ENCODE data around the gene MMP17. TPM values are rescaled to one million over a fixed set of nuclear protein-coding genes. Genes with fewer than 3 reads are reported as not detected.

Gene MMP17
- total and polyA plus RNA-seq, 2 donors from 2014 or later: 0.82 to 3.2 TPM

DNA sequence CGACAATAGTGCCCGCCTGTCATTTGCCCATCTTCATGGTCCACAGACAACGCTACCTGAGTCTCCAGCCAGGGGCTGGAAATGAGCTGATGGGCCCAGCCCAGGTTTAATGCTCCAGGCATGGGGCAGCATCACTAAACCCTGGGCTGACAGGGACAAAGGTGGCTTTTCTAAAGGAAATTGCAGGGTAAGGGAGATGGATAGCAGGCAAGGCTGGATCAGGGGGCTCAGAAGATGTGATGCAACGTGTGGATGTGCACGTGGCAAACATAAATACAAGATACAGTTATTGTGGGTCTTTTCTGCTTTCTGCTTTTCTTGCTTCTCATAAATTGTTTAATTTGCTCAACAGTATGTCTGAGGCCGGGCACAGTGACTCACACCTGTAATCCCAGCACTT is 3.7 kb upstream of the MMP17 start:
- FAIRE-seq: no peak
- no peak overlapping the region for H3K9ac ChIP-seq (ENCODE audit: low read length in 3 of 3)
- TF ChIP-seq, protein P1, sequence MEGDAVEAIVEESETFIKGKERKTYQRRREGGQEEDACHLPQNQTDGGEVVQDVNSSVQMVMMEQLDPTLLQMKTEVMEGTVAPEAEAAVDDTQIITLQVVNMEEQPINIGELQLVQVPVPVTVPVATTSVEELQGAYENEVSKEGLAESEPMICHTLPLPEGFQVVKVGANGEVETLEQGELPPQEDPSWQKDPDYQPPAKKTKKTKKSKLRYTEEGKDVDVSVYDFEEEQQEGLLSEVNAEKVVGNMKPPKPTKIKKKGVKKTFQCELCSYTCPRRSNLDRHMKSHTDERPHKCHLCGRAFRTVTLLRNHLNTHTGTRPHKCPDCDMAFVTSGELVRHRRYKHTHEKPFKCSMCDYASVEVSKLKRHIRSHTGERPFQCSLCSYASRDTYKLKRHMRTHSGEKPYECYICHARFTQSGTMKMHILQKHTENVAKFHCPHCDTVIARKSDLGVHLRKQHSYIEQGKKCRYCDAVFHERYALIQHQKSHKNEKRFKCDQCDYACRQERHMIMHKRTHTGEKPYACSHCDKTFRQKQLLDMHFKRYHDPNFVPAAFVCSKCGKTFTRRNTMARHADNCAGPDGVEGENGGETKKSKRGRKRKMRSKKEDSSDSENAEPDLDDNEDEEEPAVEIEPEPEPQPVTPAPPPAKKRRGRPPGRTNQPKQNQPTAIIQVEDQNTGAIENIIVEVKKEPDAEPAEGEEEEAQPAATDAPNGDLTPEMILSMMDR (IDR thresholded peaks at IDR 0.05; ENCODE audit: borderline replicate concordance, extremely low read depth, insufficient read depth): no peak
- H3K9me3 ChIP-seq (ENCODE audit: control insufficient read depth in 2 of 3, insufficient read depth in 1 of 3, low read length in 3 of 3): no peaks in the 10 kb centered on the region
- no peak overlapping the region for H3K4me3 ChIP-seq (ENCODE audit: low read length in 3 of 3)
- no peaks in the 10 kb centered on the region for H3K36me3 ChIP-seq (ENCODE audit: control insufficient read depth in 2 of 3, insufficient read depth in 3 of 3, low read length in 3 of 3)
- H3K27me3 ChIP-seq (ENCODE audit: control insufficient read depth, insufficient read depth, low read length): peaks cover 2% of the 10 kb centered on the region
- no peak overlapping the region for H3K27ac ChIP-seq (ENCODE audit: low read depth in 2 of 2, low read length in 2 of 2)
- peaks cover 0 to 4% (median 0%) of the 10 kb centered on the region in 3 donors for H3K4me1 ChIP-seq (ENCODE audit: control insufficient read depth in 2 of 3, insufficient read depth in 2 of 3, low read depth in 1 of 3, low read length in 3 of 3)
- no peak for DNase-seq
- intact Hi-C loops (cut with DNase I): no loop called here

DNA sequence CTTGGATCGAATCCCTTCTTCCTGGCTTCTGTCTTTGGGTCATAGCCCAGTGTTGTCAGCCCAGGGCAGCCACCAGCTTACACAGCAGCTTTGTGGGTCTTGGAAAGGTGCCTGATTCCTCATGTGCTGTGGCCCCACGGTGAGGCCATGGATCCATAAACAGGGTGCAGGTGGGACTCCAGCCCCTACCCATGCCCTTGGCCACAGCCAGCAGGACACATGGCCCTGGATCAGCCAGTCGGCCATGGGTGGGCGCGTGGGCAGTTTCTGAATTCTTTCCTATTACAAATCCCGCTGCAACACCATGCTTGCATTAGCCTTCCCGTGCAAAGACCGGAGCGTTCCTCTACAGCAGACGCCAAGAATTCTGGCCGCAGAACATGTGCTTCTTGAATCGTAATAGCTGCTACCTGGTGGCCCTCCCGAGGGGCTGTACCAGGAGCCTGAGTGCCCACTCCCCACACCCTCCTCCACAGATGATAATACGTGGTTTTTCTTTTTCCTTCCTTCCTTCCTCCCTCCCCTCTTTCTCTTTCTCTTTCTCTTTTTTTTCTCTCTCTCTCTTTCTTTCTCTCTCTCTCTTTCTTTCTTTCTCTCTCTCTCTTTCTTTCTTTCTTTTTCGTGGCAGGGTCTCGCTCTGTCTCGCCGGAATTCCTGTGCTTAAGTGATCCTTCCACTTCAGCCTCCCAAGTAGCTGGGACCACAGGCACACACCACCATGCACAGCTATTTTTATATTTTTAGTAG is 2.9 kb upstream of the MMP17 start:
- Histone ChIP-seq H3K4me3 (ENCODE audit: low read length in 3 of 3) (no peak overlapping the region), H3K27me3 (ENCODE audit: control insufficient read depth, insufficient read depth, low read length) (peaks cover 2% of the 10 kb centered on the region), H3K4me1 (ENCODE audit: control insufficient read depth in 2 of 3, insufficient read depth in 2 of 3, low read depth in 1 of 3, low read length in 3 of 3) (peaks cover 0 to 8% (median 0%) of the 10 kb centered on the region in 3 donors), H3K9me3 (ENCODE audit: control insufficient read depth in 2 of 3, insufficient read depth in 1 of 3, low read length in 3 of 3) (no peaks in the 10 kb centered on the region), H3K36me3 (ENCODE audit: control insufficient read depth in 2 of 3, insufficient read depth in 3 of 3, low read length in 3 of 3) (no peaks in the 10 kb centered on the region), H3K27ac (ENCODE audit: low read depth in 2 of 2, low read length in 2 of 2) (no peak overlapping the region), H3K9ac (ENCODE audit: low read length in 3 of 3) (no peak overlapping the region)
- no peak for FAIRE-seq
- no peak for DNase-seq
- intact Hi-C loops (cut with DNase I): no loop called here
- TF ChIP-seq, protein P1 (IDR thresholded peaks at IDR 0.05; ENCODE audit: borderline replicate concordance, extremely low read depth, insufficient read depth): no peak

DNA sequence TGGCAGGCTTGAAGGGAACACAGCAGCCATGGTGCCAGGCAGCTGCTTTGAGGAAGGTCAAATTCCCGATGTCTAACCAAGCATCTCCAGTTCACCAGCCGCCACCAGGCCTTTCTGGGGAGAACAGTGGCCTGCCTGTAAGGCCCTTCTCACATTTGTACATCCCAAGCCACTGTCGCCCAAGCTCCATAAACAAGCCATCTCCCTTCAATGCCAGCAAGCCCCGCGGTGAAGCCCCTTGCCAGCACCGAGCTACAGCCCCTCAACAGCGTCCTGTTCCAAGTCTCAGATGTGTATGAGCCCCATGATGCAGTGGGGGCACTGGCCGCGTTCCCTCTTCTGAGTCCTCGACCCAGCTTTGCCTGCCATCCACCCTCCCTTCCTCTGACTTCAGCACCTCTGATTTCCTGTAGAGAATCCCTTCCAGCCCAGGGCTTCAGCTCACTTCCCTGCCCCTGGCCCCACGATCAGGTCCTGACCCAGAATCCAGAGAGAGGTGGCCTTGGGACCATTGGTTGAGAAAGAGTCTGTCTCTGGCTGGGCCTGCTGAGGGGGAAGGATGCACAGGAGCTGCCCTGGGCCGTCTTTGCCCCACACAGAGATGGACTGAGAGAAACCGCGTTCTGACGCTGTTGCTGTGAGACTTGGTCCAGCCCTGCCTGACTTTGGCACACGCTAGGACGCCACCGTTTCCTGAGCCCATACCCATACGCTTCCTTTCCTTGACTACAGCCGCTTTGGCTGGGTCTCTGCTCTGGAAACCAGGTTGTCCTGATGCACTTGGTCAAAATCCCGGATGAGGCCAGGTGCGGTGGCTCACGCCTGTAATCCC is 1.9 kb upstream of the MMP17 start:
- H3K9ac ChIP-seq (ENCODE audit: low read length in 3 of 3): no peak overlapping the region
- H3K27me3 ChIP-seq (ENCODE audit: control insufficient read depth, insufficient read depth, low read length): peaks cover 2% of the 10 kb centered on the region
- H3K27ac ChIP-seq (ENCODE audit: low read depth in 2 of 2, low read length in 2 of 2): no peak overlapping the region
- H3K4me3 ChIP-seq (ENCODE audit: low read length in 3 of 3): no peak overlapping the region
- intact Hi-C loops (cut with DNase I): no loop called here
- no peak for FAIRE-seq
- H3K36me3 ChIP-seq (ENCODE audit: control insufficient read depth in 2 of 3, insufficient read depth in 3 of 3, low read length in 3 of 3): no peaks in the 10 kb centered on the region
- peaks cover 0 to 8% (median 0%) of the 10 kb centered on the region in 3 donors for H3K4me1 ChIP-seq (ENCODE audit: control insufficient read depth in 2 of 3, insufficient read depth in 2 of 3, low read depth in 1 of 3, low read length in 3 of 3)
- peak in 2 of 5 donors; percentile 24 to 42 for DNase-seq
- no peaks in the 10 kb centered on the region for H3K9me3 ChIP-seq (ENCODE audit: control insufficient read depth in 2 of 3, insufficient read depth in 1 of 3, low read length in 3 of 3)
- TF ChIP-seq, protein P1 (IDR thresholded peaks at IDR 0.05; ENCODE audit: borderline replicate concordance, extremely low read depth, insufficient read depth): no peak
